ENCODE results near the gene ANO9.

ANO9 gene

DNA sequence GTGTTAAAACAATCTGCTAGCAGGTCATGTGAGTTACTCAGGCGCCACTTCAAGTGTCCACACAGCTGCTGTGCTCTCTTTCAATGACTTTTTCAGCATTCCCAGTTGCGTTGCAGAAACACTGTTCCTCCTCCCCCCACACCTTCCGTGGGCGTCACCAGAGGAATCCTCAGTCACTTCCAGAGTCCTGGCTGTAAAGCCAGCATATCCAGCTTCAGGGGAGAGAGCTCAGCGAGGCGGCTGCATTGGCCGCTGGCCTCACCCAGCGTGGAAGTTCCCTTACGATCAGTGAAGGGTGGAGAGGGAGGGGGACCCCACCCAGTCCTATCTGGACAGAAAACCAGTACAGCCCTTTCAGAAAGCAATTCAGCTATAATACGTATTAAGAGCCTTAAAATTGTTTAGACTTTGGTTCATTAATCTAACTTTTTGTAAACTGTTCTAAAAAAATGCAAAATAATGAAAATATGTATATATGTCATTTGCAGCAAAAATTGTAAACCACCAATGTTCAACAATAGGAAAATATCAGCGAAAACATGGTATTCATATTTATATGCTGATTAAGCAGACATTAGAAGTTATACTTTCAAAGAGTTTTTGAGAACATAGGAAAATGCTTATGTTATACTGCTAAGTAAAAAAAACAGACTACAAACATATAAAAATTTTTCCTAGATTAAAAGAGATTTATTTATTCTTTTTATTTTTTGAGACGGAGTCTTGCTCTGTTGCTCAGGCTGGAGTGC, 2.8 kb upstream of the ANO9 start:
- peaks cover 5% of the 10 kb centered on the region; the same call in 1 of the 2 replicates for H3K79me2 ChIP-seq (ENCODE audit: low read length)
- no peak for DNase-seq
- no peak overlapping the region for H3K4me2 ChIP-seq (ENCODE audit: low read depth, low read length)
- H3F3A ChIP-seq (ENCODE audit: insufficient read depth, low read length), result peaks cover 21% of the 10 kb centered on the region
- no peak overlapping the region for H3K27ac ChIP-seq (ENCODE audit: low read length)
- H3K36me3 ChIP-seq (replicated peaks; ENCODE audit: insufficient read depth, low read length), result no peaks in the 10 kb centered on the region
- no peaks in the 10 kb centered on the region for H3K9me2 ChIP-seq (replicated peaks; ENCODE audit: insufficient read depth, low read length)
- no peaks in the 10 kb centered on the region for H4K20me1 ChIP-seq (ENCODE audit: insufficient read depth, low read length)
- TF ChIP-seq, protein P1, sequence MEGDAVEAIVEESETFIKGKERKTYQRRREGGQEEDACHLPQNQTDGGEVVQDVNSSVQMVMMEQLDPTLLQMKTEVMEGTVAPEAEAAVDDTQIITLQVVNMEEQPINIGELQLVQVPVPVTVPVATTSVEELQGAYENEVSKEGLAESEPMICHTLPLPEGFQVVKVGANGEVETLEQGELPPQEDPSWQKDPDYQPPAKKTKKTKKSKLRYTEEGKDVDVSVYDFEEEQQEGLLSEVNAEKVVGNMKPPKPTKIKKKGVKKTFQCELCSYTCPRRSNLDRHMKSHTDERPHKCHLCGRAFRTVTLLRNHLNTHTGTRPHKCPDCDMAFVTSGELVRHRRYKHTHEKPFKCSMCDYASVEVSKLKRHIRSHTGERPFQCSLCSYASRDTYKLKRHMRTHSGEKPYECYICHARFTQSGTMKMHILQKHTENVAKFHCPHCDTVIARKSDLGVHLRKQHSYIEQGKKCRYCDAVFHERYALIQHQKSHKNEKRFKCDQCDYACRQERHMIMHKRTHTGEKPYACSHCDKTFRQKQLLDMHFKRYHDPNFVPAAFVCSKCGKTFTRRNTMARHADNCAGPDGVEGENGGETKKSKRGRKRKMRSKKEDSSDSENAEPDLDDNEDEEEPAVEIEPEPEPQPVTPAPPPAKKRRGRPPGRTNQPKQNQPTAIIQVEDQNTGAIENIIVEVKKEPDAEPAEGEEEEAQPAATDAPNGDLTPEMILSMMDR (IDR thresholded peaks at IDR 0.05; ENCODE audit: low read length), result no peak
- no peak for TF ChIP-seq EZH2 (optimal IDR thresholded peaks at IDR 0.05; ENCODE audit: low read depth, low read length)
- no peaks in the 10 kb centered on the region for H3K9me3 ChIP-seq (replicated peaks; ENCODE audit: insufficient read depth, low read length)
- peaks cover 38% of the 10 kb centered on the region for H3K27me3 ChIP-seq (replicated peaks; ENCODE audit: insufficient read depth, low read length)
- no peak overlapping the region for H3K4me3 ChIP-seq (ENCODE audit: low read length)
- no peak overlapping the region for H3K9ac ChIP-seq (ENCODE audit: low read length)
- H3K4me1 ChIP-seq (ENCODE audit: low read length), result peaks cover 14% of the 10 kb centered on the region; the same call in 1 of the 2 replicates
- no peak overlapping the region for H2AFZ ChIP-seq (ENCODE audit: low read length)

DNA sequence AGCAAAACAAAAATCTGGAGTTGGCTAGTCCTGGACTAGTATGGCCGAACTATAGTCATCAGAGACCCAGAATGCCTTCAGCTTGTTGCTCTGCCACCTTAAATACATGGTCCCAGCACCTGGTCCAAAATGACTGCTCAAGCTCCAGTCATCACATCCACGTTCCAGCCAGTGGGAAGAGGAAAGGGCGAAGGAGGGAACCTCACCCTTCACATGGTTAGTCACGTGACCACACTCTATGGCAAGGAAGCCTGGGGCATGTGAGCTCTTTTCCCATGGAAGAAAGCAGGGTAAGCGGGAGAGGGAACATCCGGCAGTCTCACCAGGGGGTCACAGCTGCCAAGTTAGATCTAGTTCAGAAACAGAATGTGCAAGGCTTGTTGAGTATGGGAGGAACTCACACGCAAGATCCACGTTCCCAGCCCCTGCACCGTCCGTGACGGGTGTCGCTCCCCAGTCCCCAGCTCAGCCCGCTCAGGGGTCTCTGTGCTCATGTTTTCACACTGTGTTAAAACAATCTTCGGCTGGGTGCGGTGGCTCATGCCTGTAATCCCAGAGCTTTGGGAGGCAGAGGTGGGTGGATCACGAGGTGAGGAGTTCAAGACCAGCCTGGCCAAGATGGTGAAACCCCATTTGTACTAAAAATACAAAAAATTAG, 1.9 kb upstream of the ANO9 start:
- H3K27ac ChIP-seq (ENCODE audit: low read length), result no peak overlapping the region
- no peaks in the 10 kb centered on the region for H3K9me3 ChIP-seq (replicated peaks; ENCODE audit: insufficient read depth, low read length)
- H4K20me1 ChIP-seq (ENCODE audit: insufficient read depth, low read length), result no peaks in the 10 kb centered on the region
- H3K79me2 ChIP-seq (ENCODE audit: low read length), result no peaks in the 10 kb centered on the region
- peaks cover 14% of the 10 kb centered on the region for H3F3A ChIP-seq (ENCODE audit: insufficient read depth, low read length)
- no peak overlapping the region for H2AFZ ChIP-seq (ENCODE audit: low read length)
- no peak for DNase-seq
- H3K4me1 ChIP-seq (ENCODE audit: low read length), result peaks cover 5% of the 10 kb centered on the region; the same call in 1 of the 2 replicates
- H3K4me2 ChIP-seq (ENCODE audit: low read depth, low read length), result no peak overlapping the region
- H3K36me3 ChIP-seq (replicated peaks; ENCODE audit: insufficient read depth, low read length), result no peaks in the 10 kb centered on the region
- H3K4me3 ChIP-seq (ENCODE audit: low read length), result no peak overlapping the region
- TF ChIP-seq, protein P1 (IDR thresholded peaks at IDR 0.05; ENCODE audit: low read length), result no peak
- TF ChIP-seq EZH2 (optimal IDR thresholded peaks at IDR 0.05; ENCODE audit: low read depth, low read length) (no peak), EZH2phosphoT487 (IDR thresholded peaks at IDR 0.05; ENCODE audit: low read length) (no peak)
- no peak overlapping the region for H3K9ac ChIP-seq (ENCODE audit: low read length)
- H3K27me3 ChIP-seq (replicated peaks; ENCODE audit: insufficient read depth, low read length), result peaks cover 38% of the 10 kb centered on the region
- no peaks in the 10 kb centered on the region for H3K9me2 ChIP-seq (replicated peaks; ENCODE audit: insufficient read depth, low read length)

DNA sequence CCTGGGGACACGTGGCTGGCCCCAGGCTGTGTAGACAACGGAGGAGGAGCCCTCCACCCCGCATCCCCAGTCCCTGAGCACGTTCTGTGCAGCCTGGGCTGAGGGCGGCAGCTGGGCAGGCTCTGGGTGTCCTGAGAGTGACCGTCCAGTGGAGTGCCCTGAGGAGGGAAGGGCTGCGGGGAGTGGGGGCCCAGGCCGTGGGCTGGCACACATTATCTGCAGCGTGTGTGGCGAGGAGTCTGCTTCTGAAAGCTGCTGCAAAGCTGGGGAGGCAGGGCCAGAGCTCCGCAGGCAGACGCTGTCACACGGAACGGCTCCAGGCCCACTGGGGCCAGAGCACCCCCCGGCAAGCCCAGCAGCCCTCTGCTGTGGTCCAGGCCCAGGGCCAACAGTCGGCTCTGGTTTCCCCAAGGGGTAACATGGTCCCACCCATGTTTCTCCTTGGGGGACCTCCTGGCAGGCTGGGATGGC, 835 bp upstream of the ANO9 start:
- H3K4me3 ChIP-seq (ENCODE audit: low read length), result no peak overlapping the region
- no peaks in the 10 kb centered on the region for H3K79me2 ChIP-seq (ENCODE audit: low read length)
- no peaks in the 10 kb centered on the region for H3K9me3 ChIP-seq (replicated peaks; ENCODE audit: insufficient read depth, low read length)
- no peaks in the 10 kb centered on the region for H3K36me3 ChIP-seq (replicated peaks; ENCODE audit: insufficient read depth, low read length)
- peaks cover 40% of the 10 kb centered on the region for H3K27me3 ChIP-seq (replicated peaks; ENCODE audit: insufficient read depth, low read length)
- no peaks in the 10 kb centered on the region for H4K20me1 ChIP-seq (ENCODE audit: insufficient read depth, low read length)
- H3K9me2 ChIP-seq (replicated peaks; ENCODE audit: insufficient read depth, low read length), result no peaks in the 10 kb centered on the region
- no peak for DNase-seq
- no peak overlapping the region for H3K27ac ChIP-seq (ENCODE audit: low read length)
- peaks cover 8% of the 10 kb centered on the region for H3F3A ChIP-seq (ENCODE audit: insufficient read depth, low read length)
- TF ChIP-seq EZH2 (optimal IDR thresholded peaks at IDR 0.05; ENCODE audit: low read depth, low read length) (no peak), EZH2phosphoT487 (IDR thresholded peaks at IDR 0.05; ENCODE audit: low read length) (no peak)
- TF ChIP-seq, protein P1 (IDR thresholded peaks at IDR 0.05; ENCODE audit: low read length), result no peak
- H3K4me1 ChIP-seq (ENCODE audit: low read length), result 0 out of 2 replicates have a peak, but pooled peaks cover 3% of the 10 kb centered on the region
- H3K4me2 ChIP-seq (ENCODE audit: low read depth, low read length), result no peak overlapping the region
- no peak overlapping the region for H3K9ac ChIP-seq (ENCODE audit: low read length)
- H2AFZ ChIP-seq (ENCODE audit: low read length), result no peak overlapping the region
